HCT116 (cell line): ENCODE measurements around the gene LRP2BP. TPM values are rescaled to one million over a fixed set of nuclear protein-coding genes. Genes with fewer than 3 reads are reported as not detected.

ENCODE experiments used
- ATAC-seq: fragments of 200-7000 bp; cut with Tn5 transposase; 2 replicates; pipeline ENCODE4 v1.9.1; 2020; ENCODE audit warnings: mild to moderate bottlenecking, moderate library complexity
- BruUV-seq: library from RNA; stranded (reverse); fragments of 400-500 nt; replicated peaks from 2 replicates; lab custom pipeline; 2021; lab: Mats Ljungman, UMichigan
- CTCF ChIA-PET: fragments of 300-600 bp; sonication (Branson Sonifier 250); formaldehyde crosslinking; loops from one replicate; lab custom pipeline; 2021; ENCODE audit warnings: antibody characterized with exemption; lab: Charles Lee
- POLR2A ChIA-PET: fragments of 300-600, 350-600 bp; sonication (Branson Sonifier 250); formaldehyde crosslinking; loops from one replicate; lab custom pipeline; 2021; ENCODE audit warnings: antibody characterized with exemption; lab: Charles Lee
- RAD21 ChIA-PET, 2 experiments: fragments of 300-600 bp; sonication (Branson Sonifier 250); formaldehyde crosslinking; loops; one replicate each; lab custom pipeline; 2023; ENCODE audit warnings: low total read pairs in 2 of 2; ENCODE audit not compliant: uncharacterized antibody in 2 of 2, unreplicated experiment in 2 of 2, low non-redundant PET in 1 of 2; lab: Charles Lee
- DNase-seq: peaks from one replicate; pipeline ENCODE4 v3.0.0-alpha.2; 2010; ENCODE audit warnings: low read depth, low spot score
- H2AFZ ChIP-seq: fragments of 200-600 bp; shearing (Covaris generic), sonication (generic); 2 replicates; pipeline ENCODE4 v1.6.1; 2017; ENCODE audit warnings: low read depth, mixed run types, mixed read lengths, antibody characterized with exemption, low read length; ENCODE audit not compliant: poor library complexity, severe bottlenecking
- H3K27ac ChIP-seq: 2 replicates; pipeline ENCODE4 v1.5.1; 2012; ENCODE audit warnings: low read depth, low read length
- H3K27me3 ChIP-seq: fragments of 200-600 bp; sonication (generic); 2 replicates; pipeline ENCODE4 v1.6.1; 2016; ENCODE audit warnings: mixed run types, low read length, mixed read lengths; ENCODE audit not compliant: insufficient read depth
- H3K36me3 ChIP-seq, 2 experiments: fragments of 200-500 bp in 1 of 2; fragments of 200-600 bp in 1 of 2; sonication (Bioruptor generic) in 1 of 2; sonication (generic) in 1 of 2; 2 replicates each; pipeline versions ENCODE4 v1.5.1 to v1.6.1; 2014 to 2016; ENCODE audit warnings: low read length in 2 of 2, inconsistent platforms in 1 of 2, mixed read lengths in 1 of 2, mixed run types in 1 of 2; ENCODE audit not compliant: insufficient read depth in 2 of 2, control insufficient read depth in 1 of 2
- H3K4me1 ChIP-seq, 2 experiments: fragments of 200-600 bp in 1 of 2; sonication (generic) in 1 of 2; 2 replicates each; pipeline versions ENCODE4 v1.5.1 to v1.6.1; 2012 to 2017; ENCODE audit warnings: low read length in 2 of 2, inconsistent platforms in 1 of 2, mild to moderate bottlenecking in 1 of 2, mixed read lengths in 1 of 2, mixed run types in 1 of 2, moderate library complexity in 1 of 2; ENCODE audit not compliant: insufficient read depth in 2 of 2, control insufficient read depth in 1 of 2
- H3K4me2 ChIP-seq: fragments of 200-600 bp; sonication (generic); 2 replicates; pipeline ENCODE4 v1.6.1; 2017; ENCODE audit warnings: mixed run types, low read length, mixed read lengths
- H3K4me3 ChIP-seq, 2 experiments: fragments of 200-600 bp in 1 of 2; sonication (generic) in 1 of 2; replicated peaks in 1 of 2; 2 replicates each; pipeline ENCODE4 v1.5.1; 2011 to 2016; ENCODE audit warnings: low read length in 2 of 2, control low read depth in 1 of 2, low read depth in 1 of 2, mild to moderate bottlenecking in 1 of 2, mixed read lengths in 1 of 2, mixed run types in 1 of 2
- H3K79me2 ChIP-seq: fragments of 200-600 bp; sonication (generic); 2 replicates; pipeline ENCODE4 v1.6.1; 2017; ENCODE audit warnings: mild to moderate bottlenecking, mixed run types, low read length, moderate library complexity, mixed read lengths; ENCODE audit not compliant: insufficient read depth
- H3K9ac ChIP-seq: fragments of 200-600 bp; sonication (generic); 2 replicates; pipeline ENCODE4 v1.6.1; 2016; ENCODE audit warnings: low read length, mixed read lengths
- H3K9me2 ChIP-seq: fragments of 200-600 bp; sonication (generic), shearing (Covaris generic); 2 replicates; pipeline ENCODE4 v1.6.1; 2017; ENCODE audit warnings: mixed run types, mild to moderate bottlenecking, moderate library complexity; ENCODE audit not compliant: insufficient read depth
- H3K9me3 ChIP-seq, 2 experiments: fragments of 200-500 bp in 1 of 2; fragments of 200-600 bp in 1 of 2; sonication (Bioruptor generic) in 1 of 2; sonication (generic) in 1 of 2; 2 replicates each; pipeline ENCODE4 v1.6.1; 2014 to 2017; ENCODE audit warnings: low read length in 2 of 2, mixed read lengths in 2 of 2, inconsistent platforms in 1 of 2, low read depth in 1 of 2, mild to moderate bottlenecking in 1 of 2, mixed run types in 1 of 2, moderate library complexity in 1 of 2; ENCODE audit not compliant: control insufficient read depth in 1 of 2, insufficient read depth in 1 of 2
- H4K20me1 ChIP-seq: fragments of 200-600 bp; sonication (generic), shearing (Covaris generic); 2 replicates; pipeline ENCODE4 v1.6.1; 2017; ENCODE audit warnings: mixed run types, mild to moderate bottlenecking, moderate library complexity; ENCODE audit not compliant: insufficient read depth
- CBX3 ChIP-seq: IDR thresholded peaks from 2 replicates; pipeline ENCODE4 v1.6.1; 2012; ENCODE audit warnings: low read depth
- CEBPB ChIP-seq: IDR thresholded peaks from 2 replicates; pipeline ENCODE4 v1.6.1; 2012; ENCODE audit warnings: low read depth
- EGR1 ChIP-seq: IDR thresholded peaks from 2 replicates; pipeline ENCODE4 v1.6.1; 2012; ENCODE audit warnings: low read depth
- ELF1 ChIP-seq: IDR thresholded peaks from 2 replicates; pipeline ENCODE4 v1.6.1; 2012; ENCODE audit warnings: low read depth, borderline replicate concordance
- EZH2phosphoT487 ChIP-seq: fragments of 200-600 bp; IDR thresholded peaks from 2 replicates; pipeline ENCODE4 v1.6.1; 2018; ENCODE audit warnings: antibody characterized with exemption, borderline replicate concordance
- FOSL1 ChIP-seq: IDR thresholded peaks from 2 replicates; pipeline ENCODE4 v1.6.1; 2012; ENCODE audit warnings: low read depth
- POLR2A ChIP-seq: IDR thresholded peaks from 2 replicates; pipeline ENCODE4 v1.7.0; 2011; ENCODE audit warnings: borderline replicate concordance; ENCODE audit not compliant: insufficient read depth, insufficient read length; ENCODE audit errors: extremely low read depth
- POLR2AphosphoS5 ChIP-seq: IDR thresholded peaks from 2 replicates; pipeline ENCODE4 v1.6.1; 2011; ENCODE audit warnings: mild to moderate bottlenecking, low read depth, low read length, moderate library complexity
- SRF ChIP-seq: IDR thresholded peaks from 2 replicates; pipeline ENCODE4 v1.6.1; 2012; ENCODE audit warnings: low read depth
- YY1 ChIP-seq: IDR thresholded peaks from 2 replicates; pipeline ENCODE4 v1.6.1; 2011; ENCODE audit warnings: low read length, low read depth, moderate library complexity, mild to moderate bottlenecking; ENCODE audit not compliant: insufficient replicate concordance; ENCODE audit errors: extremely low read depth
- ZFX ChIP-seq: fragments of 450-650 bp; IDR thresholded peaks from 2 replicates; pipeline ENCODE4 v1.6.1; 2017
- ZNF274 ChIP-seq: fragments of 200-500 bp; sonication (Bioruptor generic); IDR thresholded peaks from 2 replicates; pipeline ENCODE4 v1.6.1; 2014; ENCODE audit warnings: mild to moderate bottlenecking, low read depth, low read length, inconsistent platforms
- intact Hi-C: fragments of 100-400 bp; cut with micrococcal nuclease; formaldehyde crosslinking; loops from 2 replicates; pipeline ENCODE4 v1.10.0; 2022
- total RNA-seq: library from RNA; stranded (reverse); gene quantifications from one replicate; pipeline ENCODE4 v1.2.1, GENCODE V29; 2021; ENCODE audit not compliant: unreplicated experiment
- TF ChIP-seq, protein P1 (sequence below): IDR thresholded peaks from 2 replicates; pipeline ENCODE4 v1.6.1; 2012
- TF ChIP-seq, protein P2 (sequence below): IDR thresholded peaks from 2 replicates; pipeline ENCODE4 v1.6.1; 2011; ENCODE audit warnings: mild to moderate bottlenecking, low read length, moderate library complexity; ENCODE audit not compliant: insufficient replicate concordance; ENCODE audit errors: extremely low read depth

LRP2BP gene
- total RNA-seq, 1 experiment from 2014 or later: 2.9 TPM

DNA sequence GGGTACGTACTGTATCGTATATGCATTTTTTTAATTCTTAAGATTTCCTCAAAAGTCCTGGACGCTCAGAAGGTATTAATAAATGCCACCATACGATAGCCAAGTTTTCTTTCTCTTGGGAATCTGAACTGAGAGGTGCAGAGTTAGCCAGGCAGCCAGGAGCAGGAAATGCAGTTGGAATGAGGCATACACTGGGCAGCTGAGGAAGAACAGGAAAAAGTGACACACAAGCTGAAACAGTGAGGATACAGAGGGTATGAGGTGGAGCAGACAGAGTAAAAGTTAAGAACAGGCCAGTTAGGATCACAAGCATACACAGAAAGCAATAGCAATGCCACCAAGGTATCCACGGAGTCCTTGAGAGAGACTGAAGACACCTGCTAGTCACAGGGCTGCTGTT is 16.7 kb upstream of the LRP2BP start:
- H4K20me1 ChIP-seq: no peaks in the 10 kb centered on the region
- TF ChIP-seq CEBPB: no peak
- TF ChIP-seq CBX3: no peak
- TF ChIP-seq POLR2AphosphoS5: no peak
- no peak for TF ChIP-seq FOSL1
- TF ChIP-seq EGR1: no peak
- TF ChIP-seq POLR2A: no peak
- TF ChIP-seq, protein P1, sequence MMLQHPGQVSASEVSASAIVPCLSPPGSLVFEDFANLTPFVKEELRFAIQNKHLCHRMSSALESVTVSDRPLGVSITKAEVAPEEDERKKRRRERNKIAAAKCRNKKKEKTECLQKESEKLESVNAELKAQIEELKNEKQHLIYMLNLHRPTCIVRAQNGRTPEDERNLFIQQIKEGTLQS: no peak
- no peak for TF ChIP-seq ZFX
- TF ChIP-seq ELF1: no peak
- TF ChIP-seq ZNF274: no peak
- no peak for TF ChIP-seq EZH2phosphoT487
- TF ChIP-seq, protein P2, sequence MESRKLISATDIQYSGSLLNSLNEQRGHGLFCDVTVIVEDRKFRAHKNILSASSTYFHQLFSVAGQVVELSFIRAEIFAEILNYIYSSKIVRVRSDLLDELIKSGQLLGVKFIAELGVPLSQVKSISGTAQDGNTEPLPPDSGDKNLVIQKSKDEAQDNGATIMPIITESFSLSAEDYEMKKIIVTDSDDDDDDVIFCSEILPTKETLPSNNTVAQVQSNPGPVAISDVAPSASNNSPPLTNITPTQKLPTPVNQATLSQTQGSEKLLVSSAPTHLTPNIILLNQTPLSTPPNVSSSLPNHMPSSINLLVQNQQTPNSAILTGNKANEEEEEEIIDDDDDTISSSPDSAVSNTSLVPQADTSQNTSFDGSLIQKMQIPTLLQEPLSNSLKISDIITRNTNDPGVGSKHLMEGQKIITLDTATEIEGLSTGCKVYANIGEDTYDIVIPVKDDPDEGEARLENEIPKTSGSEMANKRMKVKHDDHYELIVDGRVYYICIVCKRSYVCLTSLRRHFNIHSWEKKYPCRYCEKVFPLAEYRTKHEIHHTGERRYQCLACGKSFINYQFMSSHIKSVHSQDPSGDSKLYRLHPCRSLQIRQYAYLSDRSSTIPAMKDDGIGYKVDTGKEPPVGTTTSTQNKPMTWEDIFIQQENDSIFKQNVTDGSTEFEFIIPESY: no peak
- no peak for TF ChIP-seq YY1
- TF ChIP-seq SRF: no peak
- H3K4me2 ChIP-seq: no peak overlapping the region
- H3K27me3 ChIP-seq: no peaks in the 10 kb centered on the region
- no peaks in the 10 kb centered on the region for H3K4me1 ChIP-seq
- H3K79me2 ChIP-seq: no peaks in the 10 kb centered on the region
- DNase-seq: no peak
- H3K4me3 ChIP-seq: no peak overlapping the region
- no peak overlapping the region for H3K27ac ChIP-seq
- POLR2A ChIA-PET: no interaction called here
- no peaks in the 10 kb centered on the region for H3K9me2 ChIP-seq
- BruUV-seq: no TSS peak
- CTCF ChIA-PET: no interaction called here
- intact Hi-C loops: no loop called here
- peaks cover 0 to 9% of the 10 kb centered on the region in 2 experiments; a peak in 1 of 4 replicates for H3K36me3 ChIP-seq
- H3K9me3 ChIP-seq: no peaks in the 10 kb centered on the region
- H2AFZ ChIP-seq: no peak overlapping the region
- RAD21 ChIA-PET: no interaction called here
- no peak overlapping the region for H3K9ac ChIP-seq
- no peak for ATAC-seq
